Testis (tissue), 2 donors: ENCODE measurements around the gene PAGR1.
A peak's percentile ranks its signal among the peaks of the same experiment; 100 is the strongest.

Experiments
- POLR2A ChIP-seq: fragments of 450-650 bp; IDR thresholded peaks from one replicate; pipeline ENCODE4 v1.6.1; 2017; ENCODE audit warnings: antibody characterized with exemption, mild to moderate bottlenecking, moderate library complexity
- TF ChIP-seq, protein P1 (sequence below), 3 experiments: fragments of 450-650 bp in 2 of 3; fragments of 200-600 bp in 1 of 3; sonication (generic) in 1 of 3; IDR thresholded peaks; one replicate each; pipeline ENCODE4 v1.5.1; 2016 to 2019; ENCODE audit warnings: antibody characterized with exemption in 3 of 3, mild to moderate bottlenecking in 2 of 3, moderate library complexity in 1 of 3

DNA sequence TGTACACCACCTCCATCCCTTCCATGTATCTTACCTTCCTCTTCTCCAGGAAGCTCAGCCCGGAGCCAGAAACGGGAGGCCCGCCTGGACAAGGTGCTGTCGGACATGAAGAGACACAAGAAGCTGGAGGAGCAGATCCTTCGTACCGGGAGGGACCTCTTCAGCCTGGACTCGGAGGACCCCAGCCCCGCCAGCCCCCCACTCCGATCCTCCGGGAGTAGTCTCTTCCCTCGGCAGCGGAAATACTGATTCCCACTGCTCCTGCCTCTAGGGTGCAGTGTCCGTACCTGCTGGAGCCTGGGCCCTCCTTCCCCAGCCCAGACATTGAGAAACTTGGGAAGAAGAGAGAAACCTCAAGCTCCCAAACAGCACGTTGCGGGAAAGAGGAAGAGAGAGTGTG lies 3.6 kb downstream of the PAGR1 start:
- TF ChIP-seq, protein P1, sequence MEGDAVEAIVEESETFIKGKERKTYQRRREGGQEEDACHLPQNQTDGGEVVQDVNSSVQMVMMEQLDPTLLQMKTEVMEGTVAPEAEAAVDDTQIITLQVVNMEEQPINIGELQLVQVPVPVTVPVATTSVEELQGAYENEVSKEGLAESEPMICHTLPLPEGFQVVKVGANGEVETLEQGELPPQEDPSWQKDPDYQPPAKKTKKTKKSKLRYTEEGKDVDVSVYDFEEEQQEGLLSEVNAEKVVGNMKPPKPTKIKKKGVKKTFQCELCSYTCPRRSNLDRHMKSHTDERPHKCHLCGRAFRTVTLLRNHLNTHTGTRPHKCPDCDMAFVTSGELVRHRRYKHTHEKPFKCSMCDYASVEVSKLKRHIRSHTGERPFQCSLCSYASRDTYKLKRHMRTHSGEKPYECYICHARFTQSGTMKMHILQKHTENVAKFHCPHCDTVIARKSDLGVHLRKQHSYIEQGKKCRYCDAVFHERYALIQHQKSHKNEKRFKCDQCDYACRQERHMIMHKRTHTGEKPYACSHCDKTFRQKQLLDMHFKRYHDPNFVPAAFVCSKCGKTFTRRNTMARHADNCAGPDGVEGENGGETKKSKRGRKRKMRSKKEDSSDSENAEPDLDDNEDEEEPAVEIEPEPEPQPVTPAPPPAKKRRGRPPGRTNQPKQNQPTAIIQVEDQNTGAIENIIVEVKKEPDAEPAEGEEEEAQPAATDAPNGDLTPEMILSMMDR (IDR thresholded peaks at IDR 0.05), result peak in 1 of 3 experiments; percentile 17
- no peak for TF ChIP-seq POLR2A
